Duodenal mucosa (tissue), 2 donors: ENCODE measurements around the gene DHX36.

Experiments
- H3K27ac ChIP-seq: one replicate; pipeline ENCODE4 v1.7.0; 2013; ENCODE audit warnings: low read depth, low read length
- H3K27me3 ChIP-seq, 2 donors: one replicate each; pipeline ENCODE4 v1.7.0; 2013; ENCODE audit warnings: low read length in 2 of 2, control low read depth in 1 of 2; ENCODE audit not compliant: insufficient read depth in 2 of 2, control insufficient read depth in 1 of 2
- H3K36me3 ChIP-seq, 2 donors: one replicate each; pipeline ENCODE4 v1.7.0; 2013; ENCODE audit warnings: low read length in 2 of 2, control low read depth in 1 of 2; ENCODE audit not compliant: insufficient read depth in 2 of 2, control insufficient read depth in 1 of 2
- H3K4me1 ChIP-seq, 2 donors: one replicate each; pipeline ENCODE4 v1.7.0; 2013; ENCODE audit warnings: low read length in 2 of 2, control low read depth in 1 of 2; ENCODE audit not compliant: insufficient read depth in 2 of 2, control insufficient read depth in 1 of 2
- H3K4me3 ChIP-seq, 2 donors: one replicate each; pipeline ENCODE4 v1.7.0; 2013; ENCODE audit warnings: low read length in 2 of 2, low read depth in 1 of 2
- H3K9ac ChIP-seq, 2 donors: one replicate each; pipeline ENCODE4 v1.7.0; 2013; ENCODE audit warnings: low read length in 2 of 2, low read depth in 1 of 2
- H3K9me3 ChIP-seq, 2 donors: one replicate each; pipeline ENCODE4 v1.7.0; 2013; ENCODE audit warnings: low read length in 2 of 2, control low read depth in 1 of 2; ENCODE audit not compliant: control insufficient read depth in 1 of 2

Gene DHX36

DNA sequence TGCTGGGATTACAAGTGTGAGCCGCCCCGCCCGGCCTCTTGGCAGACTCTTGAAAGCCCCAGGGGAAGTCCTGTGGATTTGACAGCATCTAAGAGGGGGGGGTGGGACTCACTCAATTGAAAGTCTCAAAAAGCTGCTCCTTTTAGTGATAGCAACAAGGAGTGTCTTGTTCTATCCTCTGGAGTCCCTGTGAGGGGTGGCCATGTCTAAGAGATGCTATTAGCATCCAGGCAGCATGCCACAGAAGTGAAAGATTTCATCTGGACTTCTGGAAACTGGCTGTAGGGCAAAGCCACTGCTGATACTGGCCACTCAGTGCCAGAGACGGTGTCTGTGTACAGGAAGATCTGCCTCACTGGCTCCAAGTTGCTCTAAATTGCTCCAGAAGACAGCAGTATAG, 74.0 kb downstream of the DHX36 start:
- Histone ChIP-seq H3K4me3 (no peak overlapping the region), H3K27me3 (no peaks in the 10 kb centered on the region), H3K9ac (no peak overlapping the region), H3K27ac (no peak overlapping the region), H3K4me1 (peaks cover 0 to 12% of the 10 kb centered on the region in 2 donors), H3K36me3 (peaks cover 5 to 15% of the 10 kb centered on the region in 2 donors), H3K9me3 (no peaks in the 10 kb centered on the region)

- Histone ChIP-seq H3K4me1 (peaks cover 0 to 11% of the 10 kb centered on the region in 2 donors), H3K27ac (no peak overlapping the region), H3K4me3 (no peak overlapping the region), H3K9me3 (no peaks in the 10 kb centered on the region), H3K27me3 (no peaks in the 10 kb centered on the region), H3K9ac (no peak overlapping the region), H3K36me3 (peaks cover 5% of the 10 kb centered on the region in 2 donors)
Observed at GRCh38 chr3:154247806-154248415, 76.4 kb downstream of the DHX36 start.

DNA sequence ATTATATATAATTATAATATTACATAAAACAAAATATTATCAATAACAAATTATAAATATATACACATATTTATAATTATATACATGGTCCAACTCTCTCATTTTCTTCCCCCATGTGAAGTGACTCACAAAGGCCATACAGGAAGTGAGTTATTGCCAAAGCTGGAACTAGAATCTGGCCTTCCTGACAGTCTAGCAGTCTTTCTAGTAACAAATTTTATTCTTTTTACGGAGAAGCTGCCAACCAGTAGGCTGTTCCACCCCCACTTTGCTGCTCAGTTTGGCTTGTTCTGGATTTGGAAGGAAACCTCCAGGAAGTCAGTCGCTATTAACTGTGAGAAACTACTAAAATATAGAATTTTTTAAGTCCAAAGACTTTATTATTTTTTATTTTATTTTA, 79.6 kb downstream of the DHX36 start:
- no peak overlapping the region for H3K27ac ChIP-seq
- H3K9me3 ChIP-seq = no peaks in the 10 kb centered on the region
- H3K36me3 ChIP-seq = peaks cover 12 to 17% of the 10 kb centered on the region in 2 donors
- no peak overlapping the region for H3K9ac ChIP-seq
- no peaks in the 10 kb centered on the region for H3K27me3 ChIP-seq
- peaks cover 0 to 9% of the 10 kb centered on the region in 2 donors for H3K4me1 ChIP-seq
- H3K4me3 ChIP-seq = no peak overlapping the region

DNA sequence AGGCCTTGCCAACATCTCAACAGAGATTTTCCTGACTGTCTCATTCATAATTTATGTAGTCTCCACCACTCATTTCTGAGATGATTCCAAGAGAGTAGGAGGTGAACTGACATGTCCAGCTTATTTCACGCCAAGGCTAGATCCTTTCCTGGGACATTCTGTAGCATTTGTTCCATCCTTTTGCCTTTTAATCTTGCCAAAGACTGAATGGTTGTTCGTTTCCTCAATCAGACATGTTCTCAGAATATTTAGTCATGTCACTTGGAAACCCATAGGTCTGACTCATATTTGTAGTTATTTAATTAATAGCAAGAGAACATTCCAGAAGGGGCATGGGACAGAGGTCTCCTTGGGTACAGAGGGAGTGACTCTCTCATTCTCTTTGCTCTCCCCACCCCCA, 80.9 kb downstream of the DHX36 start:
- Histone ChIP-seq H3K4me3 (no peak overlapping the region), H3K36me3 (peaks cover 9 to 15% of the 10 kb centered on the region in 2 donors), H3K27me3 (no peaks in the 10 kb centered on the region), H3K4me1 (peaks cover 0 to 7% of the 10 kb centered on the region in 2 donors), H3K9ac (no peak overlapping the region), H3K9me3 (no peaks in the 10 kb centered on the region), H3K27ac (no peak overlapping the region)

DNA sequence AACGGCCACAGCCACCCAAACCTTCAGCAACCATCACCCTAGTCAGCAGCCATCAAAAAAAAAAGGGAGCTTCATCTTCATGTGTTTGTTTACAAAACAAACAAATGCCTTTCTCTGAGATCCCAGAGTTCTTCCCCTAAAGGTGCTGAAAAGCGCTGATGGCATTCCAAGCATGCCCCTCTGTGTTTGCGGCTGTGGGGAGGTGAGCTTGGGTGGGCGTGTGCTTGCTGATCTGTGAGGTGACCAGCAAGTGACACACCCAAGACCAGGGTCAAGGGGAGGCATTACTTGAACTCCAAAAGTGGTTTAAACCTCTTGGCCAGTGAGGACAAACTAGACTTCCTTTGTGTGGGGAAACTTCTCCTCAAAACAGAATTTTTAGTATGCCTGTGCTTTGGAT, 81.5 kb downstream of the DHX36 start:
- H3K9ac ChIP-seq = no peak overlapping the region
- no peak overlapping the region for H3K4me3 ChIP-seq
- peaks cover 9 to 15% of the 10 kb centered on the region in 2 donors for H3K36me3 ChIP-seq
- H3K4me1 ChIP-seq = peaks cover 0 to 2% of the 10 kb centered on the region in 2 donors
- no peaks in the 10 kb centered on the region for H3K27me3 ChIP-seq
- H3K27ac ChIP-seq = no peak overlapping the region
- no peaks in the 10 kb centered on the region for H3K9me3 ChIP-seq

- Histone ChIP-seq H3K36me3 (peaks cover 9 to 15% of the 10 kb centered on the region in 2 donors), H3K4me3 (no peak overlapping the region), H3K9me3 (no peaks in the 10 kb centered on the region), H3K27me3 (no peaks in the 10 kb centered on the region), H3K27ac (no peak overlapping the region), H3K4me1 (no peaks in the 10 kb centered on the region), H3K9ac (no peak overlapping the region)
Observed at GRCh38 chr3:154241496-154241895, 82.8 kb downstream of the DHX36 start.

GRCh38 chr3:154240235-154240634, 84.1 kb downstream of the DHX36 start:
- H3K36me3 ChIP-seq = peaks cover 9 to 15% of the 10 kb centered on the region in 2 donors
- H3K27ac ChIP-seq = no peak overlapping the region
- no peaks in the 10 kb centered on the region for H3K9me3 ChIP-seq
- no peak overlapping the region for H3K9ac ChIP-seq
- H3K27me3 ChIP-seq = no peaks in the 10 kb centered on the region
- H3K4me1 ChIP-seq = no peaks in the 10 kb centered on the region
- no peak overlapping the region for H3K4me3 ChIP-seq

- Histone ChIP-seq H3K27ac (no peak overlapping the region), H3K27me3 (no peaks in the 10 kb centered on the region), H3K36me3 (peaks cover 9 to 14% of the 10 kb centered on the region in 2 donors), H3K9me3 (no peaks in the 10 kb centered on the region), H3K9ac (no peak overlapping the region), H3K4me3 (no peak overlapping the region), H3K4me1 (no peaks in the 10 kb centered on the region)
Observed at GRCh38 chr3:154236331-154236730, 88.0 kb downstream of the DHX36 start.

- Histone ChIP-seq H3K27ac (no peak overlapping the region), H3K4me3 (no peak overlapping the region), H3K27me3 (no peaks in the 10 kb centered on the region), H3K36me3 (peaks cover 6 to 9% of the 10 kb centered on the region in 2 donors), H3K4me1 (no peaks in the 10 kb centered on the region), H3K9ac (no peak overlapping the region), H3K9me3 (no peaks in the 10 kb centered on the region)
Observed at GRCh38 chr3:154235330-154235729, 89.0 kb downstream of the DHX36 start.

- no peak overlapping the region for H3K9ac ChIP-seq
- H3K9me3 ChIP-seq = no peaks in the 10 kb centered on the region
- no peak overlapping the region for H3K4me3 ChIP-seq
- H3K4me1 ChIP-seq = peaks cover 0 to 14% of the 10 kb centered on the region in 2 donors
- peaks cover 0 to 10% of the 10 kb centered on the region in 2 donors for H3K36me3 ChIP-seq
- H3K27me3 ChIP-seq = no peaks in the 10 kb centered on the region
- H3K27ac ChIP-seq = no peak overlapping the region
Observed at GRCh38 chr3:154229217-154229590, 95.1 kb downstream of the DHX36 start.
